ENCODE data around the gene KRTAP10-1. TPM values are rescaled to one million over a fixed set of nuclear protein-coding genes. Genes with fewer than 3 reads are reported as not detected.
"Not testable (repeated sequence)": the region's sequence is repeated elsewhere in the genome, so short reads cannot be mapped to it uniquely, and the experiment has no call there.

Gene KRTAP10-1
- total and polyA plus RNA-seq, 2 experiments from 2014 or later: not detected

GRCh38 chr21:44506279-44507255 lies 33.4 kb downstream of the KRTAP10-1 start:
- Histone ChIP-seq H2AFZ (no peak overlapping the region), H4K20me1 (ENCODE audit: insufficient read depth) (no peaks in the 10 kb centered on the region), H3K79me2 (ENCODE audit: insufficient read depth) (no peaks in the 10 kb centered on the region), H3K9me3 (ENCODE audit: low read depth) (no peaks in the 10 kb centered on the region), H3K9me2 (ENCODE audit: insufficient read depth) (no peaks in the 10 kb centered on the region), H3K4me2 (ENCODE audit: unreplicated experiment) (no peak overlapping the region), H3K36me3 (ENCODE audit: low read depth) (no peaks in the 10 kb centered on the region), H3K9ac (no peak overlapping the region), H3K4me3 (no peak overlapping the region), H3K4me1 (ENCODE audit: insufficient read depth) (no peaks in the 10 kb centered on the region), H3F3A (ENCODE audit: insufficient read depth) (no peaks in the 10 kb centered on the region), H3K27me3 (replicated peaks; ENCODE audit: insufficient read depth) (peaks cover 10% of the 10 kb centered on the region; the same call in 1 of the 2 replicates), H3K27ac (no peak overlapping the region)
- in situ Hi-C loops (cut with MboI): loop anchor here (25.0 kb wide), 1 partner anchor 431 kb away; the partner anchor contains the start of gene SLX9
- no peak for DNase-seq
- 59% methylated on average over 44 of the region's 44 CpGs for WGBS, 2 experiments (ENCODE audit: low coverage in 1 of 2, low lambda C conversion rate in 2 of 2, missing lambda C conversion rate in 2 of 2)
- TF ChIP-seq EZH2phosphoT487 (IDR thresholded peaks at IDR 0.05; ENCODE audit: insufficient read depth, low read depth) (no peak), EZH2 (IDR thresholded peaks at IDR 0.05; ENCODE audit: insufficient read depth, poor library complexity, severe bottlenecking) (no peak)

GRCh38 chr21:44505673-44506278 lies 34.2 kb downstream of the KRTAP10-1 start:
- Histone ChIP-seq H3K36me3 (ENCODE audit: low read depth) (no peaks in the 10 kb centered on the region), H2AFZ (no peak overlapping the region), H3K79me2 (ENCODE audit: insufficient read depth) (no peaks in the 10 kb centered on the region), H3K27me3 (replicated peaks; ENCODE audit: insufficient read depth) (peaks cover 13% of the 10 kb centered on the region; the same call in 1 of the 2 replicates), H3K4me1 (ENCODE audit: insufficient read depth) (no peaks in the 10 kb centered on the region), H3K9ac (no peak overlapping the region), H3K4me3 (no peak overlapping the region), H3F3A (ENCODE audit: insufficient read depth) (no peaks in the 10 kb centered on the region), H3K4me2 (ENCODE audit: unreplicated experiment) (no peak overlapping the region), H3K27ac (no peak overlapping the region), H3K9me3 (ENCODE audit: low read depth) (no peaks in the 10 kb centered on the region), H3K9me2 (ENCODE audit: insufficient read depth) (no peaks in the 10 kb centered on the region), H4K20me1 (ENCODE audit: insufficient read depth) (no peaks in the 10 kb centered on the region)
- WGBS, 2 experiments (ENCODE audit: low coverage in 1 of 2, low lambda C conversion rate in 2 of 2, missing lambda C conversion rate in 2 of 2): 52 to 53% methylated on average over 16 of the region's 16 CpGs
- no peak for DNase-seq
- in situ Hi-C loops (cut with MboI): loop anchor here (25.0 kb wide), 1 partner anchor 432 kb away; the partner anchor contains the start of gene SLX9
- no peak for TF ChIP-seq EZH2 (IDR thresholded peaks at IDR 0.05; ENCODE audit: insufficient read depth, poor library complexity, severe bottlenecking)
- no peak for TF ChIP-seq EZH2phosphoT487 (IDR thresholded peaks at IDR 0.05; ENCODE audit: insufficient read depth, low read depth)

- 63 to 65% methylated on average over 9 to 20 of the region's 20 CpGs for WGBS, 2 experiments (ENCODE audit: low coverage in 1 of 2, low lambda C conversion rate in 2 of 2, missing lambda C conversion rate in 2 of 2)
- in situ Hi-C loops (cut with MboI): loop anchor here (25.0 kb wide), 1 partner anchor 433 kb away; the partner anchor contains the start of gene SLX9
Measured at GRCh38 chr21:44503901-44504399, 36.0 kb downstream of the KRTAP10-1 start.

DNA sequence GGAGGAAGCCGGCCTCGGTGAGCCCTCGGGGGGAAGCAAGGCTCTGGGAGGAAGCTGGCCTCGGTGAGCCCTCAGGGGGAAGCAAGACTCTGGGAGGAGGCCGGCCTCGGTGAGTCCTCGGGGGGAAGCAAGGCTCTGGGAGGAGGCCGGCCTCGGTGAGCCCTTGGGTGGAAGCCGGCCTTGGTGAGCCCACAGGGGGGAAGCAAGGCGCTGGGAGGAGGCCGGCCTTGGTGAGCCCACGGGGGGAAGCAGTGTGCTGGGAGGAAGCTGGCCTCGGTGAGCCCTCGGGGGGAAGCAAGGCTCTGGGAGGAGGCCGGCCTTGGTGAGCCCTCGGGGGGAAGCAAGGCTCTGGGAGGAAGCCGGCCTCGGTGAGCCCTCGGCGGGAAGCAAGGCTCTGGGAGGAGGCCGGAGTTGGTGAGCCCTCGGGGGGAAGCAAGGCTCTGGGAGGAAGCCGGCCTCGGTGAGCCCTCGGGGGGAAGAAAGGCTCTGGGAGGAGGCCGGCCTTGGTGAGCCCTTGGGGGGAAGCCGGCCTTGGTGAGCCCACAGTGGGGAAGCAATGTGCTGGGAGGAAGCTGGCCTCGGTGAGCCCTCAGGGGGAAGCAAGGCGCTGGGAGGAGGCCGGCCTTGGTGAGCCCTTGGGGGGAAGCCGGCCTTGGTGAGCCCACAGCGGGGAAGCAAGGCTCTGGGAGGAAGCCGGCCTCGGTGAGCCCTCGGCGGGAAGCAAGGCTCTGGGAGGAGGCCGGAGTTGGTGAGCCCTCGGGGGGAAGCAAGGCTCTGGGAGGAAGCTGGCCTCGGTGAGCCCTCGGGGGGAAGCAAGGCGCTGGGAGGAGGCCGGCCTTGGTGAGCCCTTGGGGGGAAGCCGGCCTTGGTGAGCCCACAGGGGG lies 36.7 kb downstream of the KRTAP10-1 start:
- not testable (repeated sequence) for H3F3A ChIP-seq (ENCODE audit: insufficient read depth); H3K9me3 ChIP-seq (ENCODE audit: low read depth); H3K4me3 ChIP-seq; H3K9ac ChIP-seq; H3K27ac ChIP-seq; H3K9me2 ChIP-seq (ENCODE audit: insufficient read depth); H3K36me3 ChIP-seq (ENCODE audit: low read depth); H2AFZ ChIP-seq; H3K4me2 ChIP-seq (ENCODE audit: unreplicated experiment); H3K4me1 ChIP-seq (ENCODE audit: insufficient read depth); H4K20me1 ChIP-seq (ENCODE audit: insufficient read depth); DNase-seq; H3K79me2 ChIP-seq (ENCODE audit: insufficient read depth)
- WGBS, 2 experiments (ENCODE audit: low coverage in 1 of 2, low lambda C conversion rate in 2 of 2, missing lambda C conversion rate in 2 of 2): 52 to 59% methylated on average over 6 to 44 of the region's 44 CpGs
- H3K27me3 ChIP-seq (replicated peaks; ENCODE audit: insufficient read depth): peaks cover 16% of the 10 kb centered on the region
- in situ Hi-C loops (cut with MboI): loop anchor here (25.0 kb wide), 1 partner anchor 434 kb away; the partner anchor contains the start of gene SLX9

More at GRCh38 chr21:44503901-44504399, 36.0 kb downstream of the KRTAP10-1 start:
- TF ChIP-seq EZH2phosphoT487 (IDR thresholded peaks at IDR 0.05; ENCODE audit: insufficient read depth, low read depth) (no peak), EZH2 (IDR thresholded peaks at IDR 0.05; ENCODE audit: insufficient read depth, poor library complexity, severe bottlenecking) (no peak)
- no peaks in the 10 kb centered on the region for H3K9me2 ChIP-seq (ENCODE audit: insufficient read depth)
- H4K20me1 ChIP-seq (ENCODE audit: insufficient read depth): no peaks in the 10 kb centered on the region
- H3K36me3 ChIP-seq (ENCODE audit: low read depth): no peaks in the 10 kb centered on the region
- H3F3A ChIP-seq (ENCODE audit: insufficient read depth): no peaks in the 10 kb centered on the region
- H2AFZ ChIP-seq: no peak overlapping the region
- no peak overlapping the region for H3K9ac ChIP-seq
- H3K9me3 ChIP-seq (ENCODE audit: low read depth): no peaks in the 10 kb centered on the region
- no peaks in the 10 kb centered on the region for H3K79me2 ChIP-seq (ENCODE audit: insufficient read depth)
- no peak overlapping the region for H3K27ac ChIP-seq
- H3K27me3 ChIP-seq (replicated peaks; ENCODE audit: insufficient read depth): peaks cover 15% of the 10 kb centered on the region; the same call in 1 of the 2 replicates
- no peak for DNase-seq
- H3K4me3 ChIP-seq: no peak overlapping the region
- H3K4me1 ChIP-seq (ENCODE audit: insufficient read depth): no peaks in the 10 kb centered on the region
- no peak overlapping the region for H3K4me2 ChIP-seq (ENCODE audit: unreplicated experiment)
